CD4-positive, alpha-beta T cell treated with Interleukin-17A for 1 hour (primary cell): ENCODE measurements around the gene CHMP6.
"Not testable (repeated sequence)": the region's sequence is repeated elsewhere in the genome, so short reads cannot be mapped to it uniquely, and the experiment has no call there.

Experiments used
- DNase-seq: peaks from one replicate; pipeline ENCODE4 v3.0.0-alpha.2; 2020

Gene CHMP6

GRCh38 chr17:81016575-81016974, 24.9 kb downstream of the CHMP6 start:
- DNase-seq: no peak

DNA sequence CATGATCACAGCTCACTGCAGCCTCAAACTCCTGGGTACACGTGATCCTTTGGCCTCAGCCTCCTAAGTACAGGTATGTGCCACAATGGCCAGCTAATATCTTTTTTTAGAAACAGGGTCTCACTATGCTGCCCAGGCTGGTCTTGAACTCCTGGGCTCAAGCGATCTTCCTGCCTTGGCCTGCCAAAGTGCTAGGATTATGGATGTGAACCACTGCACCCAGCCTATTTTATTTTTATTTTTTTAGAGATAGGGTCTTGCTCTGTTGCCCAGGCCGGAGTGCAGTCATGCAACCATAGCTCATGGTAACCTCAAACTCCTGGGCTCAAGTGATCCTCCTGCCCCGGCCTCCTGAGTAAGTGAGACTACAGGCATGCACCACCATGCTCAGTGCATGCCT, 25.7 kb downstream of the CHMP6 start:
- DNase-seq: not testable (repeated sequence)

- peak; percentile 56 for DNase-seq
These were observed 26.6 kb downstream of the CHMP6 start for GRCh38 chr17:81018044-81018802.

DNA sequence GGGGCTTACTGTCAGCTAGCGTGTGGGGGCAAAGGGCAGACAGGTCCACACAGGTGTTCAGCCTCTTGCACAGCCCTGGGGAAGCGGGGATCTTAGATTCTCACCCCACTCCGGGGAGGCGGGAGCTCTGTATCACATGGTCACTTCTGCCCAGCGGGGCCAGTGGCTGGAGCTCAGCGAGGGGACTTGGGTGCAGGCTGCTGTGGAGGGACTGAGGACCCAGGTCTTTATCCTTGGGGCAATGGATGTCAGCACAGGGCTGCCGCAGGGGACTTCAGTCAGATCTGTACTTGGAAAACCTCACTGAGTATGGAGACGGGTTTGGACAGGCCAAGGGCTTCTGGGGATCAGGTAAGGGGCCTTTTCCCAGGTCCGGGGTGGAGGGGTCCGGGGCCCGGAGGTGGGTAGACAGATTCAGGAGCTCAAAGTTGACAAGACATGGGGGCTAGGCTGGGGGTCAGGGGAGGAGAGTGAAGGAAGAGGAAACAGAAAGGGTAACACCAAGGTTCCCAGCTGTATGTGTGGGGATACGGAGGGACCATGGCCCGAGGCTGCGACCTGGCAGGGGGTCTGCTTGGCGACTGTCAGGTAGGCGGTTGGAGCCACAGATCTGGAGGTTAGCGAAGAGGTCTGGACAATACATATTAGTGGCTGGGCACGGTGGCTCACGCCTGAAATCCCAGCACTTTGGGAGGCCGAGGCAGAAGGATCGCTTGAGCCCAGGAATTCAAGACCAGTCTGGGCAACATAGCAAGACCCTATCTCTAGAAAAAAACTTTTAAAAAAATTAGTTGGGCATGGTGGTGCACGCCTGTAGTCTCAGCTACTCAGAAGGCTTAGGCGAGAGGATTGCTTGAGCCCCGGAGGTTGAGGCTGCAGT, 28.2 kb downstream of the CHMP6 start:
- DNase-seq: no peak

DNA sequence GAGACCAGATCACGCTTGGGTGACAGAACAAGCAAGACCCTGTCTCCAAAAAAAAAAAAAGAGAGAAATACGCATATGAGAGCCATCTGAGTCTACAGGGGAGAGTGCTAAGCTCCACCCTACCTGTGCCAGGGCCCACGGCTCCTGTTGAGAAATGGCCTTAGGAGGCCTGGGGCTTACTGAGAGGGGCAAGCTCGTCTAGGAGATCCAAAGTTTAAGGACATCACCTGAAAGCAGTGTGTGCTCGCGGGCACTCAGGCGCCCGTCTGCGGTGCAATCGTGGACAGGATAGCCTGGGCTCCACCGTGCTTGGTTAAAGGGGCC, 28.8 kb downstream of the CHMP6 start:
- DNase-seq: no peak

GRCh38 chr17:81020767-81021497, 29.3 kb downstream of the CHMP6 start:
- DNase-seq: no peak

GRCh38 chr17:81021531-81022343, 30.1 kb downstream of the CHMP6 start:
- DNase-seq: no peak

DNA sequence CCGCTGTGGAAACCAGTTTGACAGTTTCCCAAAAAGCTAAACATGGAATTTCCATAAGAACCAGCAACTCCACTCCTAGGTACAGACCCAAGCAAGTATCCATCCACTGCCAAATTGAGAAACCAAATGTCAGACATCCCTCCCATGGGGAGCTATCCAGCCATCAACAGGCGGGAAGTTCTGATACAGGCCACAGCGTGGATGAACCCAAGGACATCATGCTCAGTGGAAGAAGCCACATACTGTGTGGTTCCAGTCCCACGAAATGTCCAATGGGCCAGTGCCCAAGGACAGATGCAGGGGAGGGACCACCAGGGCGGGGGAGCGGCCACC, 30.7 kb downstream of the CHMP6 start:
- DNase-seq: no peak

DNA sequence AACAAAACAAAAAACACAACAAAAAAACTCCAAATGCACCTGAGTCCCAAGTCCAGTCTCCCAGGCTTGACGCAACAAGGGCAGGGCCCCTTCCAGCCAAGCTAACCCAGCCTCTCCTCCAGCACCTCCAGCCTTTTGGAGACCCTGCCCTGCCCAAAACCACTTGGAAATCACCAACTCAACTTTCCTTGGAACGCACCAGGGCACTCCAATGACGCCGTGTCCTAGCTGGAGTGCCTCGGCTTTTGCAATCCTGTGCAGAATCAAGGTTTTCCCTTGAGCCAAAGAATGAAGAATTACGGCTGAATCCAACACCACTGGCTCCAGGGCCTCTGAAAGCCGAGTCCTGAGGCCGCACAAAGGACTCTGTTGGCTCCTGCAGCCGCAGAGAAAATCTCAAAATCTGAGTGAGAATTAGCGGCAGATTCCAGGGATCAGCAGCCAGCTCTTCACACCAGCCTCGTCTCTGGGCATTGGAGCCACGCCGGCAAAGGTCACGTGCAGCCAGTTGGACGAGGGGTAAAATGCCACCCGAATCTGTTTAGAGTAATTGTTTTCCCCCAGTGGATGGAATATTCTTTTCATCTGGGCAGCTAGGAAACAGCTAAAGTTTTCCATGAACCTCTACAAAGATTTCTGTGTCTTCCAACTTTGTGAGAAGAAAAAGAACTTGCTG, 33.6 kb downstream of the CHMP6 start:
- no peak for DNase-seq

DNA sequence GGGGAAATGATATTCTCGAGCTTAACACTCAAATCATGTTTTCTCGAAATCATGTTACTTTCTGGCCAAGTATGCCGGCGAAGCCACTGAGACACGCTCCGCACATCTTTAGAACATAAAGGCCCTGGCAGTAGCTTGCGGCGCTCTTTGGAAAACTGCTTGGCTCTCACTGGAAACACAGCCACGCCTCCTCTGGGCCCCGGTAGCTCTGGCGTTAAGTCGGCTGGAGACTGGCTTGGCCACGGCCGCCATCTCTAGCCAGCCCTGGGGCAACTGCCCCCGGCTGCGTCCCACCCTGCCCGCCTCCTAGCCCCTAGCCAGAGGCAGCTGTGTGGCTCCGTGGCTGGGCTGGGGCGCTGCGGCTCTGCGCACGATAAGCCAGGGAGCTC, 34.1 kb downstream of the CHMP6 start:
- no peak for DNase-seq

GRCh38 chr17:81026266-81027036, 34.8 kb downstream of the CHMP6 start:
- no peak for DNase-seq

- DNase-seq: no peak
These were observed 35.4 kb downstream of the CHMP6 start for GRCh38 chr17:81027038-81027437.

GRCh38 chr17:81027591-81028505, 36.2 kb downstream of the CHMP6 start:
- no peak for DNase-seq

- no peak for DNase-seq
These were observed 36.8 kb downstream of the CHMP6 start for GRCh38 chr17:81028506-81028858.

- no peak for DNase-seq
These were observed 38.2 kb downstream of the CHMP6 start for GRCh38 chr17:81029859-81030258.

DNA sequence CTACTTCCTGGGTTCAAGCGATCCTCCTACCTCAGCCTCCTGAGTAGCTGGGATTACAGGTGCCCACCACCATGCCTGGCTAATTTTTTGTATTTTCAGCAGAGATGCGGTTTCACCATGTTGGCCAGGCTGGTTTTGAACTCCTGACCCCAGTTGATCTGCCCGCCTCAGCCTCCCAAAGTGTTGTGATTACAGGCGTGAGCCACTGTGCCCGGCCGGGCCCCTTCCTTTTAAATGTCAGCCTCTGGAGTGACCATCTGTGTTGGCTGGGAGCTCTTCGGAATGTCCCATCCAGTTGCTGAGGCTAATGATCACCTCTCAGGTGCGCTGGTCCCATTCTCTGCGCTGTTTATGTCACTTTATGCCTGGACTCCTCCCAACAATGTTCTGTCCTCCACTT, 38.7 kb downstream of the CHMP6 start:
- DNase-seq: not testable (repeated sequence)

DNA sequence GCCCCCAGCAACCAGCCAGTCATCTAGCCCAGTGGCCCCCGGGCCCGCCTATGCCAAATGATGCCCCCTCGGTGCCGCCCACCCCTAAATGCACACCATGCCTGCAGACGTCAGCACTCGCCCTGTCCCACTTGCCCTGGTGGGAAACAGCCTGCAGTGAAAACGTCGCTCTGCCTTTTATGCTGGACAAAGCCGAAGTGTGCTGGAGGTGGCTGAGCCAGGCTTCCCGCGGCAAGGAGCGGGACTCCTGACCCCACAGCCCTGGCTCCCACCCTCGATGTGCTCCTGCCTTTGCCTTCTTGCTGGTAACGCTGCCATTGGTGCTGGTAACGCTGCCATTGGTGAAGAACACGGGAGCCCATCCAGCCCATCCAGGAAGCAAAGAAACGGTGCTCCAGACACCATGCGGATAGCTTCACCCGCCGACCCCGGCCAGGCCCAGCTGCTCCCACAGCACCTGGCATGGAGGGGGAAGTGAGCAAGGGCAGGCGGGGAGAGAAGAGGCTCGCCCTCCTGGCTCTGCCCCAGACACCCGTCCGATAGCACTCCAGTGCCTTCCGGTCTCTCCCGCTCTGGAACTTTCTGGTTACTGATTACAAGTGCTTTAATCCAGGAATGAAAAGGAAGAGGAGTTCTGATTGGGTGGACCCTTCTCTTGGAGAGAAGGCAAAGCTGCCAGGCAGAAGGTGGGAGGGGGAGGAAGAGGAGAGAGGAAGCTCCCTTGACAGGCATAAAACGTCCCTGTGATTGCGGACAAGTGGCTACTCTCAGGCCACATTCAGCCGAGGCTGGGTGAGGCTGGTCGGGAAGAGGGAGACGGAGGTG, 39.3 kb downstream of the CHMP6 start:
- DNase-seq: no peak

- DNase-seq: no peak
These were observed 40.2 kb downstream of the CHMP6 start for GRCh38 chr17:81031566-81032550.
